Spleen (tissue), 11 donors: Measurements from ENCODE around the gene NABP1. TPM values are rescaled to one million over a fixed set of nuclear protein-coding genes. Genes with fewer than 3 reads are reported as not detected.

Source experiments
- DNase-seq: peaks from one replicate; pipeline ENCODE4 v3.0.0-alpha.2; 2020
- H3K27ac ChIP-seq, 8 donors: fragments of 200-600 bp; sonication (generic) in 7 of 8; 1 replicate in 4 of 8; 2 replicates in 4 of 8; pipeline versions ENCODE4 v1.5.0 to v1.8.0; 2016 to 2021; ENCODE audit warnings: inconsistent platforms in 4 of 8, mild to moderate bottlenecking in 4 of 8, moderate library complexity in 1 of 8
- H3K27me3 ChIP-seq, 7 donors: fragments of 200-600 bp; sonication (generic) in 6 of 7; replicated peaks in 1 of 7; 1 replicate in 4 of 7; 2 replicates in 3 of 7; pipeline versions ENCODE4 v1.5.0 to v1.8.0; 2016 to 2021; ENCODE audit warnings: inconsistent platforms in 3 of 7, mild to moderate bottlenecking in 1 of 7
- H3K36me3 ChIP-seq, 6 donors: fragments of 200-600 bp; sonication (generic) in 5 of 6; 1 replicate in 4 of 6; 2 replicates in 2 of 6; pipeline versions ENCODE4 v1.5.0 to v1.8.0; 2016 to 2021; ENCODE audit warnings: inconsistent platforms in 2 of 6
- H3K4me1 ChIP-seq, 6 donors: fragments of 200-600 bp; sonication (generic) in 5 of 6; 1 replicate in 3 of 6; 2 replicates in 3 of 6; pipeline versions ENCODE4 v1.5.0 to v1.8.0; 2016 to 2021; ENCODE audit warnings: inconsistent platforms in 3 of 6
- H3K4me3 ChIP-seq, 8 donors: fragments of 200-600 bp; sonication (generic) in 7 of 8; 1 replicate in 4 of 8; 2 replicates in 4 of 8; pipeline versions ENCODE4 v1.5.0 to v1.8.0; 2016 to 2021; ENCODE audit warnings: inconsistent platforms in 4 of 8, mild to moderate bottlenecking in 4 of 8, moderate library complexity in 2 of 8
- H3K9me3 ChIP-seq, 8 donors: fragments of 200-600 bp; sonication (generic) in 7 of 8; 1 replicate in 4 of 8; 2 replicates in 4 of 8; pipeline versions ENCODE4 v1.5.0 to v1.8.0; 2016 to 2021; ENCODE audit warnings: inconsistent platforms in 4 of 8
- CTCF ChIP-seq, 11 experiments: fragments of 200-600 bp in 7 of 11; fragments of 450-650 bp in 4 of 11; sonication (generic) in 4 of 11; IDR thresholded peaks in 8 of 11; conservative IDR thresholded peaks in 3 of 11; 1 replicate in 7 of 11; 2 replicates in 4 of 11; pipeline versions ENCODE4 v1.4.0 to v1.8.0; 2016 to 2021; ENCODE audit warnings: antibody characterized with exemption in 11 of 11, inconsistent platforms in 4 of 11, mild to moderate bottlenecking in 1 of 11
- POLR2A ChIP-seq, 3 donors: fragments of 450-650 bp; IDR thresholded peaks; one replicate each; pipeline ENCODE4 v1.5.1; 2017; ENCODE audit warnings: antibody characterized with exemption in 3 of 3, mild to moderate bottlenecking in 1 of 3
- POLR2AphosphoS5 ChIP-seq, 3 donors: sonication (generic); formaldehyde crosslinking; IDR thresholded peaks; one replicate each; pipeline ENCODE4 v1.5.1; 2017; ENCODE audit warnings: antibody characterized with exemption in 3 of 3
- WGBS, 5 donors: extraction: QIAGEN DNeasy Blood & Tissue Kit in 3 of 5; methylation state at CpG; one replicate each; pipeline versions ENCODE4 v1.1.5 to v1.1.7; 2013 to 2018; 5-methylcytosine and 5-hydroxymethylcytosine counted together
- intact Hi-C: fragments of 100-400 bp; cut with DNase I; formaldehyde crosslinking; loops from one replicate; pipeline ENCODE4 v1.15.0; 2023; ENCODE audit warnings: low total_unique reads
- polyA plus RNA-seq, 3 donors: library from polyadenylated mRNA; stranded (reverse); fragments of 200-250 nt; gene quantifications; one replicate each; pipeline ENCODE4 v1.2.1, GENCODE V29; 2013
- total RNA-seq, 7 donors: library from RNA; depleted of rRNA in 3 of 7; stranded (reverse); fragments of >200 nt in 3 of 7; fragmentation: NEBNext Ultra II Directional in 4 of 7; extraction: Animal tissue kit (Norgen Biotek cat#: 25700) in 4 of 7; gene quantifications; one replicate each; pipeline versions ENCODE4 v1.1.0 to v1.2.1, GENCODE V29; 2016 to 2021
- donor health status: healthy with polysubstance abuse.
- donor health status: DM: no; HTN: no; CAD: no; lungs with moderate emphysema.
- donor health status: DM: no; HTN: no; CAD: no.
- donor health status: Bipolar disorder and iron deficiency.
- donor health status: healthy.
- donor health status: DM: no; HTN: no; CAD: no.
- donor health status: DM: yes; HTN: yes; CAD: no.

NABP1 gene
- total and polyA plus RNA-seq, 10 donors = 33.0 to 292 (median 176) TPM

DNA sequence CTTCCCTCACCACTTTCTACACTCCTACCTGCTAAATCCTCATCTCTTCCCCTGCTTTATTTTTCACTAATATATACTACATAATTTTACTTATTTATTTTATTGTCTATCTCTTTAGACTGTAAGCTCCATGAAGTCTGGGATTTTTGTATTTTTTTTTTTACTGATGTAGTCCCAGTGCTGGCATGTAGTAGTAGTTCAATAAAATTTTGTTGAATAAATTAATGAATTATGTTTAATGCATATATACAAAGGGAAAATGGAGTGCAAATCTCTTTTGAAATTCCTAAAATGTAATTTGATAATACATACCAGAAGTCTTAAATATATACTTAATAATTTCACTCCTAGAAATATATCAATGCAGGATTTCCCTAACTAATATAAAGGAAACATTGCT, 7.1 kb upstream of the NABP1 start:
- TF ChIP-seq POLR2AphosphoS5 (IDR thresholded peaks at IDR 0.05) (no peak), CTCF (IDR thresholded peaks at IDR 0.05 in 8 of 11, conservative IDR thresholded peaks at IDR 0.05 in 3 of 11) (no peak), POLR2A (IDR thresholded peaks at IDR 0.05) (no peak)
- no peak overlapping the region for H3K27ac ChIP-seq
- peaks cover 0 to 3% (median 0%) of the 10 kb centered on the region in 8 donors for H3K9me3 ChIP-seq
- DNase-seq = no peak
- no peaks in the 10 kb centered on the region for H3K27me3 ChIP-seq
- H3K4me3 ChIP-seq = no peak overlapping the region
- intact Hi-C loops = loop anchor here (10.0 kb wide), 1 partner anchor 46 kb away; no protein-coding TSS in a partner anchor
- H3K36me3 ChIP-seq = no peaks in the 10 kb centered on the region
- peaks cover 4 to 43% (median 27%) of the 10 kb centered on the region in 6 donors for H3K4me1 ChIP-seq

DNA sequence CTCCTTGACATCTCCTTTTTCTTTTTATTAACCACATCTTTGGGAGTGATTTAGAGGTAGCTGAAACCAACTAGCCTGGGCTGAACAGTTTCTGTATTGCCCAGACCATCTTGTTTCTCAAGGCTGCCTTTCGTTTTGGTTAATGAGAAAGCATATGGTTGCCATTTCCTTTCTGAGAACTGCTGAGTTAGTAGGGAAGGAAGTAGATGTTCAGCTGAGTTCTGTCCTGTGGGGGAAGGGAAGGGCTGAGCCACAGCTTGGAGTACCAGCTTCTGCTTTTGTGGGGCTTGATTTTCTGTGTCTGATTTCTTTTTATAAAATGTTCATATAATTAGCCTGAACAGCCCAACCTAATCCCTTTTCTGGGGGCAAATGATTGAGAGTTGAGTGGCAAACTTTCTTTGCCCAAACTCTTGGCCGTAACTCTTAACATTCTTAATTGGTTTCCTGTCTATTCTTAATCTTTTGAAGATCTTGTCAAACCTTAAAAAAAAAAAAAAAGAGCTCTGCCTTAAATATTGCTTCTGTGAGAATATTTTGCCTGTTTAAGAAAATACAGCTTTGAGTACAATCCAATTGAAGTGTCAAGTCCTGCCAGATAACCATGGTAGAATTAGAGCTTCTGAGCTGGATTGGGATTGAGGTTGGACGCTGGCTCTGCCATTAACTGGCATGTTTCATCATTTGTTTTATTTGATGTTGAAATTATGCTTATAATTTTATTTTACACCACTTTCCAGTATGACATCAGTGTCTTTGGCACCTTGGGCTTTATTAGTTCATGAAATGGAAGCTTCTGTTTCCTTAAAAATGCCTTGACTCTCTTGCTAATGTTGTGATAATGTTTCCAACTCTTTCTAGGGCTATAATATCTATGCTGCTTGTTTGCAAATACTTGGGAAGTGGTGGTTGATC, 1.9 kb upstream of the NABP1 start:
- TF ChIP-seq POLR2AphosphoS5 (IDR thresholded peaks at IDR 0.05) = peak in 1 of 3 donors; percentile 88
- no peak for TF ChIP-seq POLR2A (IDR thresholded peaks at IDR 0.05)
- Histone ChIP-seq H3K36me3 (peaks cover 0 to under 1% (median 0%) of the 10 kb centered on the region in 6 donors), H3K27me3 (no peaks in the 10 kb centered on the region), H3K4me3 (peak overlapping the region in 1 of 8 donors; percentile 86), H3K27ac (peak overlapping the region; percentile 93 to 99 (median 98)), H3K9me3 (peaks cover 0 to 3% (median 0%) of the 10 kb centered on the region in 8 donors), H3K4me1 (peaks cover 15 to 55% (median 47%) of the 10 kb centered on the region in 6 donors)
- 20 to 33% (median 30%) methylated on average over 3 of the region's 3 CpGs for WGBS, 5 donors
- intact Hi-C loops = loop anchor here (10.0 kb wide), 1 partner anchor 51 kb away; no protein-coding TSS in a partner anchor
- peak; percentile 87 for DNase-seq

- TF ChIP-seq CTCF (IDR thresholded peaks at IDR 0.05 in 8 of 11, conservative IDR thresholded peaks at IDR 0.05 in 3 of 11) (no peak), POLR2A (IDR thresholded peaks at IDR 0.05) (no peak), POLR2AphosphoS5 (IDR thresholded peaks at IDR 0.05) (no peak)
- intact Hi-C loops = loop anchor here (10.0 kb wide), 1 partner anchor 52 kb away; no protein-coding TSS in a partner anchor
- no peak for DNase-seq
These were observed 918 bp upstream of the NABP1 start for GRCh38 chr2:191676790-191677645.

DNA sequence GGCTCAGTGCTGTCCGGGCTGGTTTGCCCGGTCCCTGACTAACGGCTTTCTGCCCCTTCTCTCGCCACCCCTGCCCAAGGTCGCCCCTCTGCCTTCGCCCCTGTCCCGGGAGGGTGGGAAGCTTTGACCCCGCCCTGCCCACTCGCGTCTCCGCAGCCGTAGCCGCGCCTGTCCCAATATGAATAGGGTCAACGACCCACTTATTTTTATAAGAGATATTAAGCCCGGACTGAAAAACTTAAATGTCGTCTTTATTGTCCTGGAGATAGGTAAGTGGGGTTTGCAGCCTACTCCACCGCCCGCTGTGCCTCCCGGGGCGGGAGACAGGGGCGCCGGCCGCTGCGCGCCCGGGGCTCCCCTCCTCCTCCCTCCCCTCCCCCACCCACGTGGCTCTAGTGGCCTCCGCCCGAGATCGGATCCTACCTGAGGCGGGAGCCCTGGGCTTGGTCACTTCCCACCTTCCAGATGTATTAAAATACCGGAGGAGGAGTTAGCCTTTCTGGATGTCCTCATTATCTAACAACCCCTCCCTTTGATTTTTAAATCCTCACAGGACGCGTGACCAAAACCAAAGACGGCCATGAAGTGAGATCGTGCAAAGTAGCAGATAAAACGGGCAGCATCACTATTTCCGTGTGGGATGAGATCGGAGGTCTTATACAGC, 633 bp downstream of the NABP1 start:
- intact Hi-C loops = loop anchor here (10.0 kb wide), 1 partner anchor 54 kb away; no protein-coding TSS in a partner anchor
- Histone ChIP-seq H3K36me3 (peaks cover 0 to 26% (median 20%) of the 10 kb centered on the region in 6 donors), H3K9me3 (no peaks in the 10 kb centered on the region), H3K4me3 (peak overlapping the region; percentile 46 to 86 (median 62)), H3K27ac (peak overlapping the region; percentile 93 to 99 (median 98)), H3K4me1 (peaks cover 29 to 80% (median 71%) of the 10 kb centered on the region in 6 donors), H3K27me3 (no peaks in the 10 kb centered on the region)
- 1 to 2% (median 1%) methylated on average over 36 to 40 of the region's 40 CpGs for WGBS, 5 donors
- no peak for TF ChIP-seq POLR2A (IDR thresholded peaks at IDR 0.05)
- peak in 1 of 11 experiments; percentile 18 for TF ChIP-seq CTCF (IDR thresholded peaks at IDR 0.05 in 8 of 11, conservative IDR thresholded peaks at IDR 0.05 in 3 of 11)
- no peak for TF ChIP-seq POLR2AphosphoS5 (IDR thresholded peaks at IDR 0.05)
- DNase-seq = peak; percentile 92

More at GRCh38 chr2:191676790-191677645, 918 bp upstream of the NABP1 start:
- WGBS, 5 donors = 33 to 36% (median 35%) methylated on average over 8 of the region's 8 CpGs
- Histone ChIP-seq H3K9me3 (peaks cover 0 to 3% (median 0%) of the 10 kb centered on the region in 8 donors), H3K4me3 (peak overlapping the region; percentile 21 to 86 (median 62)), H3K27ac (peak overlapping the region; percentile 93 to 99 (median 98)), H3K4me1 (peaks cover 24 to 64% (median 56%) of the 10 kb centered on the region in 6 donors), H3K36me3 (peaks cover 0 to 10% (median 4%) of the 10 kb centered on the region in 6 donors), H3K27me3 (no peaks in the 10 kb centered on the region)
